B cell (primary cell): ENCODE results near the gene TMA7. TPM values are rescaled to one million over a fixed set of nuclear protein-coding genes. Genes with fewer than 3 reads are reported as not detected.
A peak's percentile ranks its signal among the peaks of the same experiment; 100 is the strongest.

Experiments
- ATAC-seq: fragments of 200-7000 bp; cut with Tn5 transposase; one replicate; pipeline ENCODE4 v1.10.0; 2021; ENCODE audit warnings: low read depth, mild to moderate bottlenecking, moderate number of reproducible peaks, moderate library complexity
- CTCF ChIA-PET: fragments of 350-600 bp; sonication (Branson Sonifier 250); formaldehyde crosslinking; loops from one replicate; lab custom pipeline; 2021; ENCODE audit warnings: antibody characterized with exemption, inconsistent platforms; lab: Charles Lee
- POLR2A ChIA-PET: fragments of 350-600 bp; sonication (Branson Sonifier 250); formaldehyde crosslinking; loops from one replicate; lab custom pipeline; 2021; ENCODE audit warnings: antibody characterized with exemption; lab: Charles Lee
- DNase-seq: peaks from one replicate; pipeline ENCODE4 v3.0.0; 2013
- H2AFZ ChIP-seq: 2 replicates; pipeline ENCODE4 v1.6.1; 2012; ENCODE audit warnings: mild to moderate bottlenecking, low read depth, low read length; ENCODE audit not compliant: insufficient read depth, poor library complexity, severe bottlenecking
- H3K27ac ChIP-seq, 2 donors: 1 replicate in 1 of 2; 2 replicates in 1 of 2; pipeline ENCODE4 v1.5.1; 2012 to 2013; ENCODE audit warnings: low read length in 2 of 2, mild to moderate bottlenecking in 2 of 2, moderate library complexity in 1 of 2
- H3K27me3 ChIP-seq, 4 experiments: fragments of 200-600 bp in 1 of 4; sonication (generic) in 1 of 4; replicated peaks in 1 of 4; 1 replicate in 2 of 4; 2 replicates in 2 of 4; pipeline versions ENCODE4 v1.6.1 to v1.7.0; 2013 to 2016; ENCODE audit warnings: low read length in 3 of 4, mild to moderate bottlenecking in 2 of 4, mixed read lengths in 1 of 4, moderate library complexity in 1 of 4; ENCODE audit not compliant: insufficient read depth in 4 of 4, control insufficient read depth in 3 of 4; ENCODE audit errors: control extremely low read depth in 1 of 4
- H3K36me3 ChIP-seq, 2 experiments: replicated peaks in 1 of 2; 1 replicate in 1 of 2; 2 replicates in 1 of 2; pipeline versions ENCODE4 v1.6.1 to v1.7.1; 2013; ENCODE audit warnings: low read length in 1 of 2; ENCODE audit not compliant: insufficient read depth in 2 of 2, control insufficient read depth in 1 of 2; ENCODE audit errors: control extremely low read depth in 1 of 2, extremely low read depth in 1 of 2
- H3K4me1 ChIP-seq, 2 donors: fragments of 200-600 bp in 1 of 2; sonication (generic) in 1 of 2; 1 replicate in 1 of 2; 2 replicates in 1 of 2; pipeline versions ENCODE4 v1.5.1 to v1.6.1; 2013 to 2017; ENCODE audit warnings: low read length in 2 of 2; ENCODE audit not compliant: control insufficient read depth in 2 of 2, insufficient read depth in 2 of 2
- H3K4me2 ChIP-seq: replicated peaks from 2 replicates; pipeline ENCODE3; 2012; ENCODE audit warnings: mild to moderate bottlenecking, low read depth, low read length; ENCODE audit not compliant: poor library complexity, severe bottlenecking
- H3K4me3 ChIP-seq, 5 experiments: fragments of 200-600 bp in 1 of 5; sonication (generic) in 1 of 5; 1 replicate in 3 of 5; 2 replicates in 2 of 5; pipeline versions ENCODE4 v1.5.1 to v1.7.0; 2011 to 2016; ENCODE audit warnings: low read length in 4 of 5, mild to moderate bottlenecking in 4 of 5, low read depth in 2 of 5, control low read depth in 1 of 5, moderate library complexity in 1 of 5; ENCODE audit not compliant: insufficient read depth in 1 of 5; ENCODE audit errors: control extremely low read depth in 1 of 5, extremely low read depth in 1 of 5
- H3K79me2 ChIP-seq: fragments of 200-600 bp; sonication (generic); one replicate; pipeline ENCODE4 v1.6.0; 2016; ENCODE audit warnings: low read length; ENCODE audit not compliant: control insufficient read depth, insufficient read depth
- H3K9ac ChIP-seq: fragments of 200-600 bp; sonication (generic); 2 replicates; pipeline ENCODE4 v1.6.1; 2017; ENCODE audit warnings: mild to moderate bottlenecking, low read length, moderate library complexity
- H3K9me3 ChIP-seq, 3 donors: one replicate each; pipeline versions ENCODE4 v1.6.1 to v1.7.1; 2013; ENCODE audit warnings: low read length in 2 of 3; ENCODE audit not compliant: control insufficient read depth in 2 of 3, insufficient read depth in 1 of 3; ENCODE audit errors: control extremely low read depth in 1 of 3
- H4K20me1 ChIP-seq: 2 replicates; pipeline ENCODE4 v1.6.0; 2012; ENCODE audit warnings: mild to moderate bottlenecking, low read length; ENCODE audit not compliant: insufficient read depth, control insufficient read depth, poor library complexity, severe bottlenecking
- H3K27ac Mint-ChIP-seq: one replicate; pipeline ENCODE4 v1.8.0; 2021; ENCODE audit warnings: mixed read lengths
- H3K27me3 Mint-ChIP-seq: one replicate; pipeline ENCODE4 v1.8.0; 2021; ENCODE audit warnings: mixed read lengths
- H3K4me1 Mint-ChIP-seq: one replicate; pipeline ENCODE4 v1.8.0; 2021; ENCODE audit warnings: mixed read lengths
- H3K4me3 Mint-ChIP-seq: one replicate; pipeline ENCODE4 v1.8.0; 2021; ENCODE audit warnings: mixed read lengths
- H3K9me3 Mint-ChIP-seq: one replicate; pipeline ENCODE4 v1.8.0; 2022; ENCODE audit warnings: mixed read lengths; ENCODE audit not compliant: insufficient read depth
- EZH2 ChIP-seq: IDR thresholded peaks from 2 replicates; pipeline ENCODE4 v1.6.1; 2012; ENCODE audit warnings: borderline replicate concordance, low read depth, mild to moderate bottlenecking, moderate library complexity, low read length; ENCODE audit not compliant: insufficient read depth, poor library complexity, severe bottlenecking
- WGBS: methylation state at CpG from one replicate; pipeline ENCODE4 v1.1.5; 2013; ENCODE audit warnings: missing lambda C conversion rate; ENCODE audit not compliant: insufficient coverage; 5-methylcytosine and 5-hydroxymethylcytosine counted together
- intact Hi-C: fragments of 100-400 bp; cut with micrococcal nuclease; formaldehyde crosslinking; loops from one replicate; pipeline ENCODE4 v1.10.0; 2022
- polyA plus RNA-seq: library from polyadenylated mRNA; depleted of rRNA; stranded (reverse); fragments of >200 nt; gene quantifications from 2 replicates; pipeline ENCODE4 v1.2.3, GENCODE V29; 2012
- total RNA-seq, 2 donors: library from RNA; stranded (reverse); fragments of 120-200 nt in 1 of 2; gene quantifications; 1 replicate in 1 of 2; 2 replicates in 1 of 2; pipeline versions ENCODE4 v1.2.3 to v1.2.4, GENCODE V29; 2013 to 2022
- TF ChIP-seq, protein P1 (sequence below): fragments of 200-600 bp; IDR thresholded peaks from one replicate; pipeline ENCODE4 v1.8.0; 2022; ENCODE audit warnings: antibody characterized with exemption, mild to moderate bottlenecking

The TMA7 gene
- total and polyA plus RNA-seq, 2 donors (not counting 1 experiment from before 2014, with no cell fraction given) = 169 to 194 TPM

DNA sequence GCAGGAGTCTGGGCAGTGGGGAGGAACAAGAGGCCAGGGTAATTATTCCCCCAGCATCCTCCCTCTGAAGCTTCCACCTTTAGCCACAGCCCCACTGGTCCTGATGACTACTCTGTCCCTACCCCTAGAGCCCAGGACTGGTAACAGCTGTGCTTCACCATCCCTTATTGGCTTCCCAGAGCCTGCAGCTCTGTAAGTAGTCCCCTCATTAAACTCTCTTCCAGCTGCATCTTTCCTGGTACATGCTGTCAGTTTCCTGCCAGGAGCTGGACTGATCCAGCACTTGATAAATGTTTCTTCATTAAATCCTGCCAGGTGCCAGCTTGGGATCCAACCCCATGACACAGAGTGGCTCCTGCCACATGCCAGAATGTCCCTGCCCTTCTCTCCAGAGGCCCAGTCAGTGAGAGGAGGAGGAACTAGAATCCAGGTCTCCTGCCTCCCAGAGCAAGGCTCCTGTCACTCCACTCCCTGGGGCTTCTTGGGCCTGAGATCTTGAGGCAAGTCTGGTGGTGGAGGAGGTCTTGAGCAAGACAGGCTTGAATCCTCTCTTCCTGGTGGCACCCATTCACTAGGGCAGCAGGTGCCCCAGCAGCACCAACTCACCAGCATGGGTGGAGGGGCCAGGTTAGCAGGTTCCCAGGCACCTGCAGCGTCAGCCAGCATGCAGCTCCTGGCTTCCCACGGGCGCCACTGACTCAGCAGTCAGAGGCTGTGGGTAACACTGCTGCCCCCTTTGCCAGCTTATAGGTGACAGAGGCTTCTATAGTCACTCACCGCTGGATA, 40.5 kb upstream of the TMA7 start:
- H3K27ac Mint-ChIP-seq = no peak overlapping the region
- Histone ChIP-seq H3K4me1 (no peaks in the 10 kb centered on the region), H3K27me3 (peaks cover 0 to 4% (median 0%) of the 10 kb centered on the region in 4 experiments), H4K20me1 (no peaks in the 10 kb centered on the region), H3K4me3 (no peak overlapping the region), H3K9me3 (no peaks in the 10 kb centered on the region), H3K4me2 (no peak overlapping the region), H3K36me3 (no peaks in the 10 kb centered on the region), H3K27ac (no peak overlapping the region), H2AFZ (no peak overlapping the region), H3K79me2 (no peaks in the 10 kb centered on the region), H3K9ac (no peak overlapping the region)
- DNase-seq (no peak), ATAC-seq (no peak)
- 28% methylated on average over 3 of the region's 4 CpGs for WGBS
- POLR2A ChIA-PET = no interaction called here
- H3K4me3 Mint-ChIP-seq = no peak overlapping the region
- H3K4me1 Mint-ChIP-seq = no peaks in the 10 kb centered on the region
- no peak for TF ChIP-seq EZH2
- TF ChIP-seq, protein P1, sequence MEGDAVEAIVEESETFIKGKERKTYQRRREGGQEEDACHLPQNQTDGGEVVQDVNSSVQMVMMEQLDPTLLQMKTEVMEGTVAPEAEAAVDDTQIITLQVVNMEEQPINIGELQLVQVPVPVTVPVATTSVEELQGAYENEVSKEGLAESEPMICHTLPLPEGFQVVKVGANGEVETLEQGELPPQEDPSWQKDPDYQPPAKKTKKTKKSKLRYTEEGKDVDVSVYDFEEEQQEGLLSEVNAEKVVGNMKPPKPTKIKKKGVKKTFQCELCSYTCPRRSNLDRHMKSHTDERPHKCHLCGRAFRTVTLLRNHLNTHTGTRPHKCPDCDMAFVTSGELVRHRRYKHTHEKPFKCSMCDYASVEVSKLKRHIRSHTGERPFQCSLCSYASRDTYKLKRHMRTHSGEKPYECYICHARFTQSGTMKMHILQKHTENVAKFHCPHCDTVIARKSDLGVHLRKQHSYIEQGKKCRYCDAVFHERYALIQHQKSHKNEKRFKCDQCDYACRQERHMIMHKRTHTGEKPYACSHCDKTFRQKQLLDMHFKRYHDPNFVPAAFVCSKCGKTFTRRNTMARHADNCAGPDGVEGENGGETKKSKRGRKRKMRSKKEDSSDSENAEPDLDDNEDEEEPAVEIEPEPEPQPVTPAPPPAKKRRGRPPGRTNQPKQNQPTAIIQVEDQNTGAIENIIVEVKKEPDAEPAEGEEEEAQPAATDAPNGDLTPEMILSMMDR = no peak
- CTCF ChIA-PET = interaction anchor here (0.5 to 8.0 kb wide), 17 partner anchors 25 to 903 kb away, joined by 3 to 330 read pairs (median 9); partner anchors contain the start of genes CCDC51, PFKFB4, PLXNB1 and SHISA5
- H3K27me3 Mint-ChIP-seq = peaks cover 16% of the 10 kb centered on the region
- H3K9me3 Mint-ChIP-seq = no peaks in the 10 kb centered on the region
- intact Hi-C loops = no loop called here

DNA sequence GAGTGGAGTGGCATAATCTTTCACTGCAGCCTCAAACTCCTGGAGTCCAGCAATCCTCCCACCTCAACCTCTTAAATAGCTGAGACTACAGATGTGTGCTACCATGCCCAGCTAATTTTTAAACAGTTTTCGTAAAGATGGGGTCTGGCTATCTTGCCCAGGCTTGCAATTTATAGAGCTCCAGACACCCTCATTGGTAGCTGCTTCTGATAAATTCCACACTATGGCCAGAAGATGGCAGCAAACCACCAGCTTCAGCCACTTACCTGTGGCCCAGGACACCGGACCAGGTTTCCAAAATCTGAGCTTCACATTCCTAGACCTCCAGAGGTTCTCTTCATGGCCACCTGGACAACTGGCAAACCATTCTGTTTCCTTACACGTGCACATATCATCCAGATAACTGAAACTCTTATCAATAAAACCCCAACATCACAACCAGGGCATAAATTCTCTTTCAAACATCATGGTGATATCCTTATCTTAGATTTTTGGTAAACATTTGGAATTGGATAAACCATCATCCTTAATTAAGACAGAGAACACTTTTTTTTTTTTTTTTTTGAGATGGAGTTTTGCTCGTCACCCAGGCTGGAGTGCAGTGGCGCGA, 39.1 kb upstream of the TMA7 start:
- Mint-ChIP-seq H3K27ac (no peak overlapping the region), H3K9me3 (no peaks in the 10 kb centered on the region), H3K4me3 (no peak overlapping the region), H3K4me1 (no peaks in the 10 kb centered on the region), H3K27me3 (peaks cover 8% of the 10 kb centered on the region)
- ATAC-seq (peak; percentile 89), DNase-seq (peak; percentile 83)
- Histone ChIP-seq H2AFZ (no peak overlapping the region), H3K9ac (no peak overlapping the region), H3K9me3 (no peaks in the 10 kb centered on the region), H3K27me3 (peaks cover 0 to under 1% (median 0%) of the 10 kb centered on the region in 4 experiments), H3K4me2 (no peak overlapping the region), H3K27ac (no peak overlapping the region), H4K20me1 (no peaks in the 10 kb centered on the region), H3K36me3 (no peaks in the 10 kb centered on the region), H3K4me3 (no peak overlapping the region), H3K4me1 (no peaks in the 10 kb centered on the region), H3K79me2 (no peaks in the 10 kb centered on the region)
- CTCF ChIA-PET = interaction anchor here (0.6 to 8.0 kb wide), 71 partner anchors 8 to 1271 kb away, joined by 3 to 330 read pairs (median 4); partner anchors contain the start of genes ATRIP, CCDC51, IMPDH2 and NCKIPSD
- TF ChIP-seq, protein P1 = peak; percentile 93
- no peak for TF ChIP-seq EZH2
- 69% methylated on average over 5 of the region's 6 CpGs for WGBS
- intact Hi-C loops = loop anchor here (1.0 kb wide), 4 partner anchors 35 to 208 kb away; partner anchors contain the start of gene UQCRC1
- POLR2A ChIA-PET = interaction anchor here (0.7 to 1.0 kb wide), 2 partner anchors 35 to 161 kb away, joined by 3 to 5 read pairs; no protein-coding TSS in a partner anchor
